HG02870 (cell line): ENCODE results near the gene IMPDH1.

Experiments
- ATAC-seq: cut with Tn5 transposase; IDR thresholded peaks from one replicate; pipeline ENCODE4 v1.9.1; 2021; ENCODE audit warnings: mild to moderate bottlenecking, moderate library complexity; ENCODE audit not compliant: unreplicated experiment

IMPDH1 gene

GRCh38 chr7:128363261-128363721, 46.5 kb downstream of the IMPDH1 start:
- ATAC-seq = no peak

- no peak for ATAC-seq
Observed at GRCh38 chr7:128362670-128363069, 47.1 kb downstream of the IMPDH1 start.

GRCh38 chr7:128361411-128362379, 48.1 kb downstream of the IMPDH1 start, which contains the start of gene PRRT4:
TSS of gene PRRT4 (minus strand) at chr7:128361690.
- no peak for ATAC-seq

- no peak for ATAC-seq
Observed at GRCh38 chr7:128360359-128360678, 49.5 kb downstream of the IMPDH1 start.

- no peak for ATAC-seq
Observed at GRCh38 chr7:128359939-128360338, 49.8 kb downstream of the IMPDH1 start.

GRCh38 chr7:128359336-128359735, 50.4 kb downstream of the IMPDH1 start:
- no peak for ATAC-seq

GRCh38 chr7:128358233-128358632, 51.5 kb downstream of the IMPDH1 start:
- no peak for ATAC-seq

GRCh38 chr7:128357217-128357613, 52.6 kb downstream of the IMPDH1 start:
- no peak for ATAC-seq

- no peak for ATAC-seq
Observed at GRCh38 chr7:128356546-128357216, 53.1 kb downstream of the IMPDH1 start.

GRCh38 chr7:128353610-128354009, 56.2 kb downstream of the IMPDH1 start:
- no peak for ATAC-seq

GRCh38 chr7:128353189-128353588, 56.6 kb downstream of the IMPDH1 start:
- no peak for ATAC-seq

- ATAC-seq = no peak
Observed at GRCh38 chr7:128352636-128353035, 57.1 kb downstream of the IMPDH1 start.

- no peak for ATAC-seq
Observed at GRCh38 chr7:128352153-128352537, 57.6 kb downstream of the IMPDH1 start.

- ATAC-seq = no peak
Observed at GRCh38 chr7:128351296-128352152, 58.3 kb downstream of the IMPDH1 start.

- no peak for ATAC-seq
Observed at GRCh38 chr7:128350708-128351295, 59.0 kb downstream of the IMPDH1 start.

- ATAC-seq = no peak
Observed at GRCh38 chr7:128349466-128349825, 60.3 kb downstream of the IMPDH1 start.

GRCh38 chr7:128347647-128348097, 62.1 kb downstream of the IMPDH1 start:
- no peak for ATAC-seq

- ATAC-seq = no peak
Observed at GRCh38 chr7:128344431-128344774, 65.4 kb downstream of the IMPDH1 start.

- ATAC-seq = peak; percentile 95
Observed at GRCh38 chr7:128343554-128344430, 66.0 kb downstream of the IMPDH1 start, which contains the start of gene RBM28. TSS of gene RBM28 (minus strand) at chr7:128343908. CDS start at chr7:128343793, 115 bp downstream.
